Prostate gland (tissue), 2 donors: ENCODE measurements around the gene DLG3.

Experiments
- CTCF ChIP-seq, 4 experiments: fragments of 200-600 bp in 2 of 4; fragments of 450-650 bp in 2 of 4; sonication (generic) in 2 of 4; IDR thresholded peaks; 1 replicate in 3 of 4; 2 replicates in 1 of 4; pipeline ENCODE4 v1.5.1; 2016 to 2019; ENCODE audit warnings: antibody characterized with exemption in 4 of 4, mild to moderate bottlenecking in 2 of 4, moderate library complexity in 2 of 4
- POLR2A ChIP-seq: fragments of 450-650 bp; IDR thresholded peaks from one replicate; pipeline ENCODE4 v1.6.1; 2016; ENCODE audit warnings: antibody characterized with exemption, mild to moderate bottlenecking

GRCh38 chrX:70527053-70527452 is 82.4 kb downstream of the DLG3 start:
- TF ChIP-seq CTCF (IDR thresholded peaks at IDR 0.05) (no peak), POLR2A (no peak)
